ENCODE measurements around the gene PCP4.

Gene PCP4

GRCh38 chr21:39869141-39869818 lies 2.0 kb downstream of the PCP4 start:
- no peak for TF ChIP-seq CTCF (IDR thresholded peaks at IDR 0.05; ENCODE audit: insufficient read depth, low read length, poor library complexity, severe bottlenecking)
- Histone ChIP-seq H3K4me3 (replicated peaks; ENCODE audit: low read depth, low read length) (no peak overlapping the region), H3K36me3 (ENCODE audit: control insufficient read depth, insufficient read depth, low read length) (no peaks in the 10 kb centered on the region), H3K27me3 (replicated peaks; ENCODE audit: control insufficient read depth, insufficient read depth, low read length) (no peaks in the 10 kb centered on the region)
- no peak for DNase-seq (ENCODE audit: extremely low read depth, insufficient read length)

- DNase-seq (ENCODE audit: extremely low read depth, insufficient read length), result no peak
- TF ChIP-seq CTCF (IDR thresholded peaks at IDR 0.05; ENCODE audit: insufficient read depth, low read length, poor library complexity, severe bottlenecking), result no peak
- no peaks in the 10 kb centered on the region for H3K27me3 ChIP-seq (replicated peaks; ENCODE audit: control insufficient read depth, insufficient read depth, low read length)
- H3K36me3 ChIP-seq (ENCODE audit: control insufficient read depth, insufficient read depth, low read length), result no peaks in the 10 kb centered on the region
- no peak overlapping the region for H3K4me3 ChIP-seq (replicated peaks; ENCODE audit: low read depth, low read length)
These were observed 6.4 kb downstream of the PCP4 start for GRCh38 chr21:39873687-39874086.

GRCh38 chr21:39874206-39874605 lies 7.0 kb downstream of the PCP4 start:
- Histone ChIP-seq H3K27me3 (replicated peaks; ENCODE audit: control insufficient read depth, insufficient read depth, low read length) (no peaks in the 10 kb centered on the region), H3K4me3 (replicated peaks; ENCODE audit: low read depth, low read length) (no peak overlapping the region), H3K36me3 (ENCODE audit: control insufficient read depth, insufficient read depth, low read length) (no peaks in the 10 kb centered on the region)
- no peak for TF ChIP-seq CTCF (IDR thresholded peaks at IDR 0.05; ENCODE audit: insufficient read depth, low read length, poor library complexity, severe bottlenecking)
- no peak for DNase-seq (ENCODE audit: extremely low read depth, insufficient read length)

GRCh38 chr21:39874759-39875158 lies 7.5 kb downstream of the PCP4 start:
- no peaks in the 10 kb centered on the region for H3K27me3 ChIP-seq (replicated peaks; ENCODE audit: control insufficient read depth, insufficient read depth, low read length)
- DNase-seq (ENCODE audit: extremely low read depth, insufficient read length), result no peak

GRCh38 chr21:39881661-39882060 lies 14.4 kb downstream of the PCP4 start:
- no peak for DNase-seq (ENCODE audit: extremely low read depth, insufficient read length)
- no peak overlapping the region for H3K4me3 ChIP-seq (replicated peaks; ENCODE audit: low read depth, low read length)
- no peaks in the 10 kb centered on the region for H3K36me3 ChIP-seq (ENCODE audit: control insufficient read depth, insufficient read depth, low read length)

More at GRCh38 chr21:39874759-39875158, 7.5 kb downstream of the PCP4 start:
- H3K4me3 ChIP-seq (replicated peaks; ENCODE audit: low read depth, low read length), result no peak overlapping the region
- no peaks in the 10 kb centered on the region for H3K36me3 ChIP-seq (ENCODE audit: control insufficient read depth, insufficient read depth, low read length)
- TF ChIP-seq CTCF (IDR thresholded peaks at IDR 0.05; ENCODE audit: insufficient read depth, low read length, poor library complexity, severe bottlenecking), result no peak

More at GRCh38 chr21:39881661-39882060, 14.4 kb downstream of the PCP4 start:
- H3K27me3 ChIP-seq (replicated peaks; ENCODE audit: control insufficient read depth, insufficient read depth, low read length), result no peaks in the 10 kb centered on the region
- TF ChIP-seq CTCF (IDR thresholded peaks at IDR 0.05; ENCODE audit: insufficient read depth, low read length, poor library complexity, severe bottlenecking), result no peak

All from GM06990 (cell line).